Measurements from ENCODE around the gene SENP3.

Gene SENP3

DNA sequence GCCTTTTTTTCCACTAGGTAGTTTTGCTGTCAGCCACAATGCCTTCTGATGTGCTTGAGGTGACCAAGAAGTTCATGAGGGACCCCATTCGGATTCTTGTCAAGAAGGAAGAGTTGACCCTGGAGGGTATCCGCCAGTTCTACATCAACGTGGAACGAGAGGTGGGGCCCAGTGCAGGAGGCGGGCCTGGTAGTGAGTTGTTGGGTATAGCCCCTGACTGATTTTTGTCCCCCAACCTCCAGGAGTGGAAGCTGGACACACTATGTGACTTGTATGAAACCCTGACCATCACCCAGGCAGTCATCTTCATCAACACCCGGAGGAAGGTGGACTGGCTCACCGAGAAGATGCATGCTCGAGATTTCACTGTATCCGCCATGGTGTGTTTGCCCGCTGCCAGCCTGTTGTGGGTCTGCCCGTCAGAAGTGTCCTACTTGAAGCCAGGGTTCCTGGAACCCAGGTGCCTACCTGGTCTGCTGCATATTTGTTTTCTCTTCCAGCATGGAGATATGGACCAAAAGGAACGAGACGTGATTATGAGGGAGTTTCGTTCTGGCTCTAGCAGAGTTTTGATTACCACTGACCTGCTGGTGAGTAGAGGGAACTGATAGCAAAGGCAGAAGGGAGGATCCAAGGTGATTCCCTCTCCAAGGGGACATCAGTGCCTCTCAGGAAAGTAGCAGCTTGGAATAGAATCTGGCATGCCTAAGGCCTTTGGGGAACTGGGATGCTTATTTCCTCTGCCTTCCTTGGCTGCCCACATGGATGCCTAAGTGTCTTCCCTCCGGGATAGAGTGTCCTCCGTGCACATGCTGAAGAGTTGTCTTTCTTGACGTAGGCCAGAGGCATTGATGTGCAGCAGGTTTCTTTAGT lies 15.8 kb downstream of the SENP3 start:
- DNase-seq (ENCODE audit: low spot score) = no peak

DNA sequence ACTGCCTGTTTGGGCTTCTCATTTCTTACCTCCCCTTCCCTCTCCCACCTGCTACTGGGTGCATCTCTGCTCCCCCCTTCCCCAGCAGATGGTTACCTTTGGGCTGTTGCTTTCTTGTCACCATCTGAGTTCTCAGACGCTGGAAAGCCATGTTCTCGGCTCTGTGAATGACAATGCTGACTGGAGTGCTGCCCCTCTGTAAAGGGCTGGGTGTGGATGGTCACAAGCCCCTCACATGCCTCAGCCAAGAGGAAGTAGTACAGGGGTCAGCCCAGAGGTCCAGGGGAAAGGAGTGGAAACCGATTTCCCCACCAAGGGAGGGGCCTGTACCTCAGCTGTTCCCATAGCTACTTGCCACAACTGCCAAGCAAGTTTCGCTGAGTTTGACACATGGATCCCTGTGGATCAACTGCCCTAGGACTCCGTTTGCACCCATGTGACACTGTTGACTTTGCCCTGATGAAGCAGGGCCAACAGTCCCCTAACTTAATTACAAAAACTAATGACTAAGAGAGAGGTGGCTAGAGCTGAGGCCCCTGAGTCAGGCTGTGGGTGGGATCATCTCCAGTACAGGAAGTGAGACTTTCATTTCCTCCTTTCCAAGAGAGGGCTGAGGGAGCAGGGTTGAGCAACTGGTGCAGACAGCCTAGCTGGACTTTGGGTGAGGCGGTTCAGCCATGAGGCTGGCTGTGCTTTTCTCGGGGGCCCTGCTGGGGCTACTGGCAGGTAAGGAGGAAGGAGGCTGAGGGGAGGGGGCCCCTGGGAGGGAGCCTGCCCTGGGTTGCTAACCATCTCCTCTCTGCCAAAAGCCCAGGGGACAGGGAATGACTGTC lies 17.5 kb downstream of the SENP3 start, which contains the start of gene CD68:
Gene CD68 (plus strand): TSS at position 638 of the 833 bp plus-strand sequence. CDS start 40 bp downstream, at position 678.
- DNase-seq (ENCODE audit: low spot score) = peak; percentile 73

DNA sequence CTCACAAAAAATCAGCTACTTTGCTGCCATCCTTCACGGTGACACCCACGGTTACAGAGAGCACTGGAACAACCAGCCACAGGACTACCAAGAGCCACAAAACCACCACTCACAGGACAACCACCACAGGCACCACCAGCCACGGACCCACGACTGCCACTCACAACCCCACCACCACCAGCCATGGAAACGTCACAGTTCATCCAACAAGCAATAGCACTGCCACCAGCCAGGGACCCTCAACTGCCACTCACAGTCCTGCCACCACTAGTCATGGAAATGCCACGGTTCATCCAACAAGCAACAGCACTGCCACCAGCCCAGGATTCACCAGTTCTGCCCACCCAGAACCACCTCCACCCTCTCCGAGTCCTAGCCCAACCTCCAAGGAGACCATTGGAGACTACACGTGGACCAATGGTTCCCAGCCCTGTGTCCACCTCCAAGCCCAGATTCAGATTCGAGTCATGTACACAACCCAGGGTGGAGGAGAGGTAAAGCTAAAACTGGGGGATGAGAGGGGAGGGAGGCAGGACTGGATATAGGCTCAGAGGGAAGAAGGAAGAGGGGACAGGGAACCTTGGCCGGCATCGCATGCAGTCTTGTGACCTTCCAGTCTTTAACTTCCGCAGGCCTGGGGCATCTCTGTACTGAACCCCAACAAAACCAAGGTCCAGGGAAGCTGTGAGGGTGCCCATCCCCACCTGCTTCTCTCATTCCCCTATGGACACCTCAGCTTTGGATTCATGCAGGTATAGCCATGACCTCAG lies 18.3 kb downstream of the SENP3 start:
- no peak for DNase-seq (ENCODE audit: low spot score)

DNA sequence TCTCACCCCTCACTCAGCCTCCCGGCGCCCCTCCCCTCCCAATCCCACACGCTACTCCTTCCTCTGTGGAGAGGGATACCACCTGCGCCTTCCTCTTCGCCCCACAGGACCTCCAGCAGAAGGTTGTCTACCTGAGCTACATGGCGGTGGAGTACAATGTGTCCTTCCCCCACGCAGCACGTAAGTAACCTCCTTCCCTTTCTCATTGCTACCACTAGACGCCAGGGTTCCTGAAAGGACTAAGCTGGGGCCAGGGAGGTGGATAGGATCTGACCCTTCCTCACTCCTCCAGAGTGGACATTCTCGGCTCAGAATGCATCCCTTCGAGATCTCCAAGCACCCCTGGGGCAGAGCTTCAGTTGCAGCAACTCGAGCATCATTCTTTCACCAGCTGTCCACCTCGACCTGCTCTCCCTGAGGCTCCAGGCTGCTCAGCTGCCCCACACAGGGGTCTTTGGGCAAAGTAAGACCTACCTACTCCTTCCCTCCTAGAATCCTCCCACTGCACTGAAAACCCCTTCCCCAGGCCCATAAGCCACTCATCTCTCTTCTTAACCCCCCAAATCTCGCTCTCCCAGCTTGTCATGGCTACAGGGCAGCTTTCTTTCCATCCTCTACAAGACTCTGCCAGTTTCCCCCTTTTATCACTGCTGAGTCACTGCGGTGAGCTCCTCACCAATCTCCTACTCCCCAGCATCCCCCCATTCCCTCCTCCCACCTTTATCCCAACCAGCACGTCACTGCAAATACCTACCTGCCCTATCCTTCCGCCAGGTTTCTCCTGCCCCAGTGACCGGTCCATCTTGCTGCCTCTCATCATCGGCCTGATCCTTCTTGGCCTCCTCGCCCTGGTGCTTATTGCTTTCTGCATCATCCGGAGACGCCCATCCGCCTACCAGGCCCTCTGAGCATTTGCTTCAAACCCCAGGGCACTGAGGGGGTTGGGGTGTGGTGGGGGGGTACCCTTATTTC lies 19.2 kb downstream of the SENP3 start:
- no peak for DNase-seq (ENCODE audit: low spot score)

DNA sequence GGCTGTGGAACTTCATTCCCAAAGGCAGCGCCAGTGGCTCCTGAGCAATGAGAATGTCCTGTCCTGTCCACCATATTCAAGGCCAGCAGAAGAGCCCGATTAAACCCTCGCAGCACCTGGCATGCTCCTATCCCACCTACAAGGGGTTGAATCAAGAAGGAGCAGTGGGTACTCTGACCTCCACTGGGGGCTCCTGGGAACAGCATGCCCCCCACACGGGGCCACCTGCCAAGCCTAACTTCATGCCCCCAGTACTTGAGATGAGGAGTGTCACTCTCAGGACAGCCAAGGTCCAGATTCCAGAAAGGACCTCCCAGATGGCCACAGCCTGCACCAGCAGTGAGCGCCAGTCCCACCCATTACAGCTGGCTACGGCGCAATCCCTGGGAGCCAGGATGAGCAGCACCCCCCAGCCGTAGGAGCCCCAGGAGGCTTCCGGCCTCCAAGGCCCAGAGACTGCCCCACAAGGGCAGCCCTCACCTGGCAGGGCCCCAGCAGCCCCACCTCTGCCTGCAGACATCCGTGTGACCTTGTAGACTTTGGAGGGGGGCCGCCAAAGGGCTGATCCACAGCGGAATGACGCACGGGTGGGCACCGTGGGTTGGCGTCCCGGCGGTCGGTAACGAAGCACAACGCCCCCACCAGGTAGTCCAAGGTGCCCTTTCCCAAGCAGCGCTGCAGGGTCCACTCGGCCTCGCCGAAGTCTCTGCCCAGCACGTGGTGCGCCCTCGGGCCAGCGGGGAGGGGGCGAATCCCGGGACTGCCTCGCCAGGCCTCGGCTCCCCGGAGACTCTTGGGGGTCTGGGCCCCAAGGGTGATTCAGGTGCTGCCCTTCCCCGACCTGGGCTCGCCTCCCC lies 20.9 kb downstream of the SENP3 start:
- DNase-seq (ENCODE audit: low spot score) = no peak

DNA sequence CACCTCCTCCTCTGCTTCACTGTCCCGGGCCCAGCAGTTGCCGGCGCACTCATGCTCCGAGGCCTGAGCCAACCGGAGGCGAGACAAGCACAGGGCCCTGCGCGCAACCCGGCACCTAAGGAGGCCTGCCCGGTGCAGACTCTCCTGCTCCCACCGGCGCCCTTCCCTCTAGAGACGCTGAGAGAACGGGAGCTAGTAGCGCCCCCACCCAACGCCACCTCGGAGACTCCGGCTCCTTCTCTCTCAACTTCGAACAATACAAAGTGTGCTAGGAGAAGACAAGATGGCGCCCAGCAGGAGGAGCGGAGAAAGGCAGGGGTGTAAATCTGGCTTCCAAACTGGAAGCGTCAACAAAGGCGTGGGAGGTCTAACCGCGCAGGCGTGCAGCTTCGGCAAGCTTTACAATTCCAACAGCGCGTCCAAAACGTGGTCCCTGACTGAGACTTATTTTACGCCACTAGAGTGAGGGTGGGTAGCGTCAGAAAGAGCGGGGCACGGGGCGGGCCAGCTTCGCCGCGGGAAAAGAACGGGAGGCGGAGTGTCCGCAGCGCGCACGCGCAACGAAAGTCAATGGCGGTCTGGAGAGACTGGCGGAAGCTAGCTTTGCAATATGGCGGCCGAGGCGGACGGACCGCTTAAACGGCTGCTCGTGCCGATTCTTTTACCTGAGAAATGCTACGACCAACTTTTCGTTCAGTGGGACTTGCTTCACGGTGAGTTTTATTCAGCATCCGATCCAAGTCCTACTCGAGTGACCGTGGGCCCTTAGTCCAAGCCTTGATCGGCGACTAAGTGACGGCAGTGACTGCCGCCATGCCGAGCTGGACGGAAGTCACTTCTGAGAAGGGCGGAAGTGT lies 21.8 kb downstream of the SENP3 start, which contains the start of gene MPDU1:
Gene MPDU1 (plus strand): TSS at position 600 of the 857 bp plus-strand sequence. CDS start 11 bp downstream, at position 611.
- peak; percentile 96 for DNase-seq (ENCODE audit: low spot score)

DNA sequence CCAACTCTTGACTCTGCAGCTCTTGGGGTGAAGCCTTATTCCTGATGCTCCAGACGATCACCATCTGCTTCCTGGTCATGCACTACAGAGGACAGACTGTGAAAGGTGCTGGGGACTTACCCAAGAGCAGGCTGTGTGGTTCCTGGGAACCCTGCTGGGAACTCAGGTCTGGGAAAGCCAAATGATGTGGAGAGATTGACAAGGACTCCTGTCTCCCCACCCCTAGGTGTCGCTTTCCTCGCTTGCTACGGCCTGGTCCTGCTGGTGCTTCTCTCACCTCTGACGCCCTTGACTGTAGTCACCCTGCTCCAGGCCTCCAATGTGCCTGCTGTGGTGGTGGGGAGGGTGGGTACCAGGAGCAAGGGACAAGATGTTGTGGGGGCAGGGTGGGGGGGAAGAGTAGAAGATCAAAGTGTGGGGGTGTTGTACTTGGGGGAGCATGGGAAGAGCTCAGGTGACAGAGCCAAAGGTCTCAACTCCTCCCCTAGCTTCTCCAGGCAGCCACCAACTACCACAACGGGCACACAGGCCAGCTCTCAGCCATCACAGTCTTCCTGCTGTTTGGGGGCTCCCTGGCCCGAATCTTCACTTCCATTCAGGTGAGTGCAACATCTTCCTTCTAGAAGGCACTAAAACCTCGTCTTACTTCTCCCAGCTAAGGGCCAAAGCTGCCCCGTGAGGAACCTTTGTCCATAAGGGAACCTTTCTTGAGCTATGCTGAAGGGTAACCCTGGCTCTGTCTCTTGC lies 25.1 kb downstream of the SENP3 start:
- no peak for DNase-seq (ENCODE audit: low spot score)

DNA sequence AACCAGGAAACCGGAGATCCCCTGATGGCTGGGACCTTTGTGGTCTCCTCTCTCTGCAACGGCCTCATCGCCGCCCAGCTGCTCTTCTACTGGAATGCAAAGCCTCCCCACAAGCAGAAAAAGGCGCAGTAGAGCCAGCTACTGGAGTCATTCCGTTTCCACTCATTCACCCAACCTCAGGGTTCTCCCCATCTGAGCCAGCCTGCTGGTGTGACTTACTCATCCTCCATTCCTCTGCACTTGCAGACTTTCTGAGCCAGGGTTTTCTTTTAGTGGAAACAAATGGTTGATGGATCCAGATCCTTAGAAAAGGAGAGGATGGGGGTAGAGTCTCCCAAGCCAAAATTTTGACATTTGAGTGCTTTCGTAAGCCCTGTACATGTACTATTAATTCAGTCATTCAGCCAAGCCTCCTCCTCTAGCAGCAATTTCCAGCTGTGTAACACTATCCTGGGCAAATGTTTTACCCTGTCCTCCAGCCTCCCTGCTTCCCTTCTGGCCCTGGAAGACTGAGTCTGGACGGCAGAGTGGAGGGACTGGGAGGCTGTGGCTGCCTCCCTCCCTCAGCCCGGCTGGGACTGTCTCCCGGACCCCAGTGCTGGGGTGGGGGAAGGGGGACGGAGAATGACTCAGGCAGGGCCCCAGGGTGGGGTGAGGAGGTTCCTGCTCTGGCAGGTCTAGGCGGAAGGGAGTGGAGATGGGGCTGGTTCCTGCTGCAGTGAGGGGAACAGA lies 25.9 kb downstream of the SENP3 start:
- no peak for DNase-seq (ENCODE audit: low spot score)

DNA sequence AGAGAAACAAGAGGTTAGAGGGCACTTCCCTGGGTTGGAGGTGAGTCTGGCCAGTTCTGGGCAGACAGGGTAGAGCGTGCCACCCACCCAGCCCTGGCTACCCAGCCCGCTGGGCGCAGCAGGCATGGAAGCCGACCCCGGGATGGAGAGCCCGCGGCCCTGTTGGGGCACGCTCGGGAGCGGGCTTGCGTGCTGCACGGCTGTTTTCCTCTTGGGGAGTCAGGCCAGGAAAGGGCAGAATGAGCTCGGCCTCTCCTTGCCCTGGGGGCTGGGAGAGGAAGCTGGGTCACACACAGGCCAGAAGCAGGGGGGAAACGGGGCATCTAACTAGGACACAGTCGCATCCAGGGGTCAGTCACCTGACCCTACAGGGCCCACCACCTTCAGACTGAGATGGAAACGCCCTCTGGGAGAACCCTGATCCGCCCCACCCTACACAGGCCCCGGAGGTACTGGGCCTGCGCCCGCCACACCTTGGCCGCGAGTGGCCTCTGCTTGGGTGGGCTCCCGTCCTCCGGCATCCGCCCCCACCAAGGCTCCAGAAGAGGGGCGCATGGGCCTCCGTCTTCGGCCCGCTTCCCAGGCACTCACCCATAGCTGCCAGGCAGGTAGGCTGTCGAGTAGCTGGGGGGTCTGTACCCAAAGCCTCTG lies 27.0 kb downstream of the SENP3 start:
- DNase-seq (ENCODE audit: low spot score) = no peak

DNA sequence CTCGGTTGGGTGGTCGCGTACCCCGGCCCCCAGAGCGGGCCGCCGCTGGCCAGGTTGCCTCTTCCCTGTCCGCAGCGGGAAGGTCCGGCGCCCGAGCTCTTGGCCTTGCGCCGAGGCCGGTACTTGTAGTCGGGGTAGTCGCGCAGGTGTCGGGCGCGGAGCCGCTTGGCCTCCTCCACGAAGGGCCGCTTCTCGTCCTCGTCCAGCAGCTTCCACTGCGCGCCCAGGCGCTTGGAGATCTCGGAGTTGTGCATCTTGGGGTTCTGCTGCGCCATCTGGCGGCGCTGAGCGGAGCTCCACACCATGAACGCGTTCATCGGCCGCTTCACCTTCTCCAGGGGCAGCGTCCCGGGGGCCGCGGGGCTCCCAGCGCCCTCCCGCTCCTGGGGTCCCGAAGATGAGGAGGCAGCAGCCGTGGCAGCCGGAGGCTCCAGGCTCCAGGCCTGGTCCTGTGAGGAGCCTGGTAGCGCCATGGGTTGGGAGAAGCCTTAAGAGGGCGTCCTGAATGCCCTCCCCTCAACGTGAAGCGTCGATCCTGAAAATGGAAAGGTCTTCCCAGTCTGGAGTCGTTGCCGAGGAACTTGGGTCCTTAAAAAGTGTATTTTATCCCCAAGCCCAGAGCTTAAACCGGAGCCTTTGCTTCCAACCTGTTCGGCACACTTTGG lies 27.6 kb downstream of the SENP3 start:
- peak; percentile 65 for DNase-seq (ENCODE audit: low spot score)

DNA sequence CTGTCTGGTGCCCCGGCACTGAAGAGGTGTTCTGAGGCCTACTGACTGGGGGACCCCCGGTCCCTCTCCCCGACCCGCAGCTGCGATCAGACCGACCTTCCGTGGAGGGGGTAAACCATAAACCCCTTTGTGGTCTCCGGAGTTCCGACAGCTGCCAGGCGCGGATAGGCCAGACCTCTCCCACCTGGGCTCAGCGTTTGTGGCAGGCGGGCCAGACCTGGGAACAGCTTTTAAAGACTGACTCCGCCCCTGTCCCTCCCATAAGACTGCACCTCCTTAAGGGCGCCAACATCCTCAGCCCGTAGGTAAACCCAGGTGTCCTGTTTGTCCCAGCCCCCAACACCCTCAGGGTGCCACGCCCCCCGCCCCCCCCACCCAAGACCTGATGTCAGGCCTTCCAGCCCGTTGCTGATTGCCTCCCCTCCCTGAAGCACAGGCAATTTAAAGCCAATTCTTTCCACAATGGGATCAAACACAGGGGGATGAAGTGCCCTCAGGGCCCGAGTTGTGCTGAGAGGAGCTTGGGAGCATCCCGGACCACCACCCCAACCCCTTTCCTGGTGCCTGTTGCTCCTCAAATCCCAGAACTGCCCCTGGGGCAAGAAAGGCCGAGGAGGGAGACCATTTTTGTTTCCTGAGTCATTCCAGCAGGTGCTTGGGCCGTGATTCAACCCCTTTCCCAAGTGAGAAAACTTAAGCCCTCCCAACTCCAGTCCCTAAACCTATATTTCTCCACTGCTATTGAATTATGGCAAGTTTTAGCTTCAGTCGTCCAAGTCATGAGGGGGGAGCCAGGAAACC lies 28.4 kb downstream of the SENP3 start, which contains the start of gene SOX15:
Gene SOX15 (minus strand): TSS at position 204 of the 801 bp plus-strand sequence. CDS start 418 bp downstream, outside the sequence.
- DNase-seq (ENCODE audit: low spot score) = no peak

DNA sequence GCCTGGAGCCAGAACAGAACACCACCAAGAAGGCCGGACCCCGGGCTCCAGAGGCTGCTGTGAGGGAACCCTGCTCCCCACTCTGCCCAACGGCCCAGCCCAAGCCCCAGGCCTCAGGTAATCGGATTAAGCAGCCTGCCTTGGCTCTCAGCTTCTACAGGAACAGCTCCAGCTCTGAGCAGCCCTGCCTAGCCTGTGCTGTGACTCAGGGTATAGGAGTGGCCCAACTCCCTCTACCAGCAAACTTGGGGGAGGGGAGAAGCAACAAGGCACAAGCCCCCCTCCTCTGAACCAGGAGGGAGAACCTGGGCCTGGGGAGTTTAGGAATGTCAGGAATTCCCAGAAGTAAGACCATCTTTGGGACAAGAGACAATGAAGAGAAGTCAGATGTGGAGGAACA lies 29.0 kb downstream of the SENP3 start:
- DNase-seq (ENCODE audit: low spot score) = no peak

DNA sequence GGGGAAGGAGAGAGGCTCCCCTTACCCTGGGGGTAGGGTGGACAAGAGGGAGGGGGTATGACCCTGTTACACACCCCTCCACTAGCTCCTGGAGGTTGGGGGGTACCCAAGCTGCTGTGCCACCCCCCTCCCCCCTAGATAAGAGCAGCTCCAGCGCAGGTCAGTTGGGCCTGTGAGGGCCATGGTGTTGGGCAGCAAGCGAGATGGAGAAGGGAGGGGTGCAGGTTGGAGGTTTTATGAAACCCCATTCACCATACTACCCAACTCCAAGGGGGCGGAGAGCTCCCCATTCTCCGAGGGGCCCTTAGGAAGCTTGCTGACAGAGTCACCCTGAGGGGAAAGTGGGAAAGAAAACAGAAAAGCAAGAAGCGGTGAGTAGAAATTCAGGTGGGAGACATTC lies 29.9 kb downstream of the SENP3 start:
- no peak for DNase-seq (ENCODE audit: low spot score)

DNA sequence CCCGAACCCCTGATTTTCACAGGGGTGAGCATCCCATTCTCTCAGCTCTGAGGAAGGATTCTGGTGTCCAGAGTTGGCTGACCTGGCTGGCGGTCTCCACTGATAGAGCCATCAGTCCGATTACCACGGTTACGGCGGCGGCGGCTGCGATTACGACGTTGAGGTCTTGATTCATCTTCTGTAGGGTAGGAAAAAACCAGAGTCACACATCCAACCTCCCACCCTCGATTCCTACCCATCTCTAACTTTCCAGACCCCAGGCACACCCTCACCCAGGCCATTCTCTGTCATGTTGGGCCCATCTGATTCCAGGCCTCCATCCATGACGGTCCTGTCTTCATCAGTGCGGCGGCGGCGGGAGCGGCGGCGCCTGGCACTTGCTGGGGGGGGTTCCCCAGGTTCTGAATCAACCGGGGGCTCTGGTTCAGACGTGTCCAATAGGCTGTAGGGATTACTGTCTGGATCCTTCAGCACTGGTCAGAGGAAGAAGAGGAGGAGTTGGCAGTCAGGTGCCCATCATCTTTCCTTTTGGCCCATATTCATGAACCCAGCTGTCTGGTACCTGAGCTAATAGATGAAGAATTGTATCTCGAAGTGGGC lies 30.8 kb downstream of the SENP3 start:
- DNase-seq (ENCODE audit: low spot score) = no peak

DNA sequence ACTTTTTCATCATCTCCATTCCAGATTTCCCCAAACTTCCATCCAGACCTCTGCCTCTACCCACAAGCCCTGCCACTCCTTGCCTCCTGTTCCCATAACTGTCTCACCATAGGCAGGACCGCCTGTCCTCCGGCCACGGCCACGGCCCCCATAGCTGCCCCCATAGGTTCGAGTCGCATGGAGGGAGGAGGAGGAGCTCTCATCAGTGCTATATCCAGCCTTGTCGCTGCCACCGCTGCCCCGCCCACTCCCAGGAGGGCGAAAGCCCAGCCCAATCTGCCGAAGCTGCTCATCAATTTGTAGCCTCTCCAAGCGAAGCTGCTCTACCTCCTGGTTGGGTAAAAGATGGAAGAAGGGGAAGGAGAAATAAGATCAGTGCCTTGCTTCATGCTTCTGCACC lies 31.6 kb downstream of the SENP3 start:
- no peak for DNase-seq (ENCODE audit: low spot score)

Data from CD4-positive, alpha-beta T cell treated with Interleukin-15 for 4 hours (primary cell).